CD4-positive, alpha-beta memory T cell (primary cell): ENCODE measurements around the gene TDRD7. TPM values are rescaled to one million over a fixed set of nuclear protein-coding genes. Genes with fewer than 3 reads are reported as not detected.

Source experiments
- CTCF ChIA-PET: fragments of 350-600 bp; sonication (Branson Sonifier 250); formaldehyde crosslinking; loops from one replicate; lab custom pipeline; 2021; ENCODE audit warnings: inconsistent platforms; ENCODE audit not compliant: partially characterized antibody; lab: Charles Lee
- POLR2A ChIA-PET: fragments of 350-600 bp; sonication (Branson Sonifier 250); formaldehyde crosslinking; loops from one replicate; lab custom pipeline; 2021; ENCODE audit not compliant: partially characterized antibody; lab: Charles Lee
- DNase-seq, 5 donors: peaks; one replicate each; pipeline versions ENCODE4 v3.0.0 to v3.0.0-alpha.2; 2020 to 2022; ENCODE audit warnings: mixed read lengths in 1 of 5
- H3K27ac ChIP-seq: one replicate; pipeline ENCODE4 v1.7.0; 2013; ENCODE audit warnings: low read depth, low read length
- H3K27me3 ChIP-seq: 2 replicates; pipeline ENCODE4 v1.7.0; 2013; ENCODE audit warnings: mild to moderate bottlenecking, low read length, moderate library complexity; ENCODE audit not compliant: insufficient read depth
- H3K36me3 ChIP-seq: 2 replicates; pipeline ENCODE4 v1.7.0; 2013; ENCODE audit warnings: mild to moderate bottlenecking, low read length, moderate library complexity; ENCODE audit not compliant: insufficient read depth
- H3K4me1 ChIP-seq: 2 replicates; pipeline ENCODE4 v1.7.0; 2013; ENCODE audit warnings: mild to moderate bottlenecking, low read length, moderate library complexity; ENCODE audit not compliant: insufficient read depth
- H3K4me3 ChIP-seq, 2 donors: one replicate each; pipeline ENCODE4 v1.7.0; 2013; ENCODE audit warnings: low read length in 2 of 2, mild to moderate bottlenecking in 1 of 2
- H3K9me3 ChIP-seq, 2 donors: one replicate each; pipeline ENCODE4 v1.7.0; 2013; ENCODE audit warnings: low read length in 2 of 2, control low read depth in 1 of 2; ENCODE audit not compliant: control insufficient read depth in 1 of 2
- H3K27ac Mint-ChIP-seq, 7 donors: one replicate each; pipeline ENCODE4 v1.8.0; 2020 to 2021; ENCODE audit warnings: mixed read lengths in 7 of 7, mild to moderate bottlenecking in 6 of 7, inconsistent platforms in 3 of 7, moderate library complexity in 3 of 7
- H3K27me3 Mint-ChIP-seq, 2 donors: one replicate each; pipeline ENCODE4 v1.8.0; 2020 to 2021; ENCODE audit warnings: mixed read lengths in 2 of 2
- H3K36me3 Mint-ChIP-seq, 2 donors: one replicate each; pipeline ENCODE4 v1.8.0; 2020 to 2021; ENCODE audit warnings: mixed read lengths in 2 of 2, inconsistent platforms in 1 of 2, mild to moderate bottlenecking in 1 of 2
- H3K4me1 Mint-ChIP-seq, 4 donors: one replicate each; pipeline ENCODE4 v1.8.0; 2020 to 2021; ENCODE audit warnings: mixed read lengths in 4 of 4, mild to moderate bottlenecking in 1 of 4
- H3K4me3 Mint-ChIP-seq, 8 donors: one replicate each; pipeline ENCODE4 v1.8.0; 2020 to 2021; ENCODE audit warnings: mixed read lengths in 8 of 8, mild to moderate bottlenecking in 7 of 8, moderate library complexity in 6 of 8, inconsistent platforms in 3 of 8
- H3K9me3 Mint-ChIP-seq, 8 donors: one replicate each; pipeline ENCODE4 v1.8.0; 2020 to 2021; ENCODE audit warnings: mixed read lengths in 8 of 8, mild to moderate bottlenecking in 5 of 8, inconsistent platforms in 3 of 8, moderate library complexity in 1 of 8
- intact Hi-C: fragments of 100-400 bp; cut with micrococcal nuclease; formaldehyde crosslinking; loops from one replicate; pipeline ENCODE4 v1.15.1; 2023
- polyA plus RNA-seq, 2 donors: library from polyadenylated mRNA; unstranded; fragments of 300-500 nt; fragmentation: Illumina TruSeq; gene quantifications; one replicate each; pipeline ENCODE4 v1.2.3, GENCODE V29; 2021
- total RNA-seq, 2 experiments: library from RNA; stranded (reverse); gene quantifications; one replicate each; pipeline ENCODE4 v1.2.3, GENCODE V29; 2021

The TDRD7 gene
- total and polyA plus RNA-seq, 4 experiments from 2014 or later = 5.6 to 13.6 (median 11.4) TPM

GRCh38 chr9:97500765-97501176 lies 88.9 kb downstream of the TDRD7 start:
- H3K27me3 Mint-ChIP-seq = peaks cover 34 to 39% of the 10 kb centered on the region in 2 donors
- H3K27ac Mint-ChIP-seq = no peak overlapping the region
- H3K4me3 ChIP-seq = no peak overlapping the region
- ChIA-PET POLR2A (no interaction called here), CTCF (interaction anchor here (0.6 to 1.9 kb wide), 7 partner anchors 9 to 132 kb away, joined by 3 to 6 read pairs (median 3); no protein-coding TSS in a partner anchor)
- H3K4me1 ChIP-seq = peaks cover 20% of the 10 kb centered on the region
- H3K9me3 ChIP-seq = no peaks in the 10 kb centered on the region
- intact Hi-C loops = no loop called here
- DNase-seq = no peak
- H3K36me3 ChIP-seq = peaks cover under 1% of the 10 kb centered on the region
- H3K9me3 Mint-ChIP-seq = peaks cover 0 to 6% (median 3%) of the 10 kb centered on the region in 8 donors
- no peak overlapping the region for H3K27ac ChIP-seq
- peaks cover 11 to 26% (median 19%) of the 10 kb centered on the region in 4 donors for H3K4me1 Mint-ChIP-seq
- peaks cover 21% of the 10 kb centered on the region for H3K27me3 ChIP-seq
- H3K4me3 Mint-ChIP-seq = peak overlapping the region; percentile 74 to 83 (median 78)
- H3K36me3 Mint-ChIP-seq = peaks cover 14 to 18% of the 10 kb centered on the region in 2 donors

GRCh38 chr9:97501177-97501971 lies 89.5 kb downstream of the TDRD7 start, which contains the start of gene TMOD1:
TMOD1 (plus strand) TSS chr9:97501666; CDS start chr9:97524189, 22,523 bp downstream.
- Histone ChIP-seq H3K4me3 (peak within 1 kb of the TSS in 1 of 2 donors; percentile 14), H3K9me3 (no peaks in the 10 kb centered on the region), H3K4me1 (peaks cover 20% of the 10 kb centered on the region), H3K27ac (no peak within 1 kb of the TSS), H3K27me3 (peaks cover 21% of the 10 kb centered on the region), H3K36me3 (no peaks in the 10 kb centered on the region)
- POLR2A ChIA-PET = interaction anchor here (0.8 kb wide), 1 partner anchor 10 kb away, joined by 3 read pairs; no protein-coding TSS in a partner anchor
- H3K4me3 Mint-ChIP-seq = peak within 1 kb of the TSS; percentile 78 to 84 (median 81)
- no peak within 1 kb of the TSS for H3K27ac Mint-ChIP-seq
- H3K4me1 Mint-ChIP-seq = peaks cover 11 to 26% (median 19%) of the 10 kb centered on the region in 4 donors
- peaks cover 34 to 39% of the 10 kb centered on the region in 2 donors for H3K27me3 Mint-ChIP-seq
- DNase-seq = peak in 1 of 5 donors; percentile 12
- peaks cover 0 to 6% (median 3%) of the 10 kb centered on the region in 8 donors for H3K9me3 Mint-ChIP-seq
- CTCF ChIA-PET = interaction anchor here (0.6 to 1.9 kb wide), 6 partner anchors 9 to 97 kb away, joined by 3 to 6 read pairs (median 3); no protein-coding TSS in a partner anchor
- H3K36me3 Mint-ChIP-seq = peaks cover 9 to 12% of the 10 kb centered on the region in 2 donors
- intact Hi-C loops = no loop called here

GRCh38 chr9:97501972-97502221 lies 90.0 kb downstream of the TDRD7 start:
- Mint-ChIP-seq H3K9me3 (peaks cover 0 to 4% (median 2%) of the 10 kb centered on the region in 8 donors), H3K4me1 (peaks cover 11 to 26% (median 19%) of the 10 kb centered on the region in 4 donors), H3K27ac (no peak overlapping the region), H3K4me3 (peak overlapping the region in 4 of 8 donors; percentile 70 to 84 (median 78)), H3K36me3 (peaks cover 3 to 7% of the 10 kb centered on the region in 2 donors), H3K27me3 (peaks cover 34 to 38% of the 10 kb centered on the region in 2 donors)
- ChIA-PET CTCF (no interaction called here), POLR2A (interaction anchor here (0.8 kb wide), 1 partner anchor 10 kb away, joined by 3 read pairs; no protein-coding TSS in a partner anchor)
- no peak overlapping the region for H3K27ac ChIP-seq
- H3K27me3 ChIP-seq = peaks cover 21% of the 10 kb centered on the region
- DNase-seq = no peak
- intact Hi-C loops = loop anchor here (1.0 kb wide), 1 partner anchor 91 kb away; no protein-coding TSS in a partner anchor
- peak overlapping the region in 1 of 2 donors; percentile 14 for H3K4me3 ChIP-seq
- H3K4me1 ChIP-seq = peaks cover 20% of the 10 kb centered on the region
- no peaks in the 10 kb centered on the region for H3K36me3 ChIP-seq
- H3K9me3 ChIP-seq = no peaks in the 10 kb centered on the region

DNA sequence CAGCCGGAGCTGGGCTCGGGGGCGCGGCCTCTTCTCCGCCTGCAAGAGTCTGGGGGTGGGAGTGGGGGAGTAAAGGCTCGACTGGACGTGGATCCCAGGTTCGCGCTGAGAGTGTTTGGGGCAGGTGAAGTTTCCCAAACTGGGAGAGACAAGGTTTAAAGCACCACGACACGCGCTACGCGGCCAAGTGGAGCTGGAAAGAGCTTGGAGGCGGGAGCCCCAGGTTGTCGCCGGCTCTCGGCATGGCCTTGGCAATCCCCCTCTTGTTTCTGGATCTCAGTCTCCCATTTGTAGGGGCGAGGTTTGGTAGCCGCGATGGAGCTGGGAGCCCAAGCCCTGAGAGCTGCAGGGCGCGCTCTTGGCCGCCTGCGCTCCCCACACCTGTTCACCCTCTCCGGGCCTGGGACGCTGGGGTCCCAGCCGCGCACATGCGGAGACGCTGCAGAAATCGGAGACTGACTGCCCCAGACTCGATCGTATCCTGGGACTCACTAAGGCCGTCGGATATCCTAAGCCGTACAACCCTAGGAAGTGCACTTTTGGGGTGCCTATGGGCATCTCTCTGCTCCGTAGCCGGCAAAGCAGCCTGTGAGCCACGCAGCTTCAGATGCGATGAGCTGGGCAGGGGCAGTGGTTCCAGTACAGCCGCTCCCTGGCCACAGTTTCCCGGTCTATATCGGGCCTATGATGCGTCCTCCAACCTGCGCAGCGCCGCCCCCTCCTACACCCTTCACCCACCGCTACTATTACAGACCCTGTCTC lies 90.5 kb downstream of the TDRD7 start:
- POLR2A ChIA-PET = interaction anchor here (0.8 kb wide), 1 partner anchor 9 kb away, joined by 3 read pairs; no protein-coding TSS in a partner anchor
- intact Hi-C loops = loop anchor here (1.0 kb wide), 1 partner anchor 91 kb away; no protein-coding TSS in a partner anchor
- Mint-ChIP-seq H3K4me3 (peak overlapping the region; percentile 70 to 84 (median 78)), H3K36me3 (peaks cover 0 to 3% of the 10 kb centered on the region in 2 donors), H3K4me1 (peaks cover 11 to 26% (median 19%) of the 10 kb centered on the region in 4 donors), H3K27ac (no peak overlapping the region), H3K27me3 (peaks cover 34 to 35% of the 10 kb centered on the region in 2 donors), H3K9me3 (peaks cover 0 to 1% (median 0%) of the 10 kb centered on the region in 8 donors)
- Histone ChIP-seq H3K36me3 (no peaks in the 10 kb centered on the region), H3K27me3 (peaks cover 21% of the 10 kb centered on the region), H3K4me3 (peak overlapping the region in 1 of 2 donors; percentile 14), H3K4me1 (peaks cover 20% of the 10 kb centered on the region), H3K27ac (no peak overlapping the region), H3K9me3 (no peaks in the 10 kb centered on the region)
- CTCF ChIA-PET = no interaction called here
- peak in 2 of 5 donors; percentile 0 to 8 for DNase-seq

DNA sequence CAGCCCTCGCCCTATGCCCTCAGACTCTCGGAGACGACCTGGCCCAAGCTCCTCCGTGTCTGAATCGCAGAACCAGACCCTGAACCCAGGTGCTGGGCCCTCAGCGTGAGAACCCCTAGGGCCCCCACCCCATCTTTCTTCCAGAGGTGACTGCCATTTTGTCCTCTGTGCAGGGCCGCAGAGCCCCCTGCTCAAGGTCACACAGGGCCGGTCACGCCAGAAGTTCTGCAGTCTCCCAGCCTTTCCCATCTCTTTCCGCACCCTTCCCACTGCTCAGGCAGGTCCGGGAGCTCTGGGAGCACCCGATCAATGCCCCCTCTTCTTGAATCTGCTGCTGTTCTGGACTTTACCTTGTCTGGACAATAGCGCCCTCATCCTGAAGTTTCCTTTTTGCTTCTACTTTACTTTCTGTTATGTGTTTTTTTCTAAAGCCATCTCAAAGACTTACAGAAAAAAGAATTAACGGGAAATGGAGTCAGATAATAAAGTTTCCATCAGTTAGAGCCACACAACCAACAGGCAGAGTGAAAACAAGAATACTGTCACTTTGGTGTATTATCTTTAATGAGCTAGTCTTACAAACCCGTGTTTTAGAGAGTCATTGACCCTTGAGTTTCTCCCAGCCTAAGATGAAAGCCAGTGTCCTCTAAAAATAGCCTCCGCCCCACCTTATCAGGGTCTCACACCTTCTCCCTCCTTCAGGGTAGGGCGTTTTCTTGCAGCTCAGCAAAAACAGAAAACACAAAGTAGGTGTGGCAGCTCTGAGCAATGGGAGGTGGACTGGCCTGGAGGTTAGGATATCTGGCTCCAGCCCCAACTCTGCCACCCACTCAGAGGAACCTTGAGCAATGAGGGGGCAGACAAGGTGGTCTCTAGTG lies 91.3 kb downstream of the TDRD7 start:
- Mint-ChIP-seq H3K27ac (peak overlapping the region in 1 of 7 donors; percentile 77), H3K9me3 (peaks cover 0 to 1% (median 0%) of the 10 kb centered on the region in 8 donors), H3K4me1 (peaks cover 11 to 26% (median 19%) of the 10 kb centered on the region in 4 donors), H3K4me3 (peak overlapping the region; percentile 69 to 81 (median 78)), H3K27me3 (peaks cover 34 to 35% of the 10 kb centered on the region in 2 donors), H3K36me3 (peaks cover 0 to 3% of the 10 kb centered on the region in 2 donors)
- Histone ChIP-seq H3K27ac (no peak overlapping the region), H3K4me1 (peaks cover 20% of the 10 kb centered on the region), H3K36me3 (no peaks in the 10 kb centered on the region), H3K4me3 (no peak overlapping the region), H3K27me3 (peaks cover 21% of the 10 kb centered on the region), H3K9me3 (no peaks in the 10 kb centered on the region)
- DNase-seq = no peak
- ChIA-PET CTCF (no interaction called here), POLR2A (no interaction called here)
- intact Hi-C loops = loop anchor here (1.0 kb wide), 1 partner anchor 92 kb away; no protein-coding TSS in a partner anchor

DNA sequence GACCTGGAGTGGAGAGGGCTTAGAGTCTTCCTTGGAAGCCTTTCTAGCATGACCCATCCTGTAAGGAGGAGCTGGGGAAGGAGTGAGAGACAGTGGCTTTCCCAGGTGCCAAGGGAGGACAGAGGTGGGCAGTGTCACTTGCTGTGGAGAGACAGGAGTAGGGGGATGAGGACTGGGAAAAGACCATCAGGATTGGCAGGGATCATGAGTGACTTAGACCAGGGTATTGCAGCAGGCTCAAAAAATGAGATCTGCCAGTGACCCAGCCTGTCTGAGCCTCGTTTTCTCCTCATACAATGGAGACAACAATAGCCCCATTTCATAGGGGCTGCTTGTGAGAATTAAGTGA lies 91.9 kb downstream of the TDRD7 start:
- ChIA-PET POLR2A (no interaction called here), CTCF (no interaction called here)
- Histone ChIP-seq H3K9me3 (no peaks in the 10 kb centered on the region), H3K4me1 (peaks cover 20% of the 10 kb centered on the region), H3K27ac (no peak overlapping the region), H3K27me3 (peaks cover 21% of the 10 kb centered on the region), H3K36me3 (no peaks in the 10 kb centered on the region), H3K4me3 (no peak overlapping the region)
- Mint-ChIP-seq H3K9me3 (peaks cover 0 to 1% (median 0%) of the 10 kb centered on the region in 8 donors), H3K27ac (no peak overlapping the region), H3K4me1 (peaks cover 11 to 26% (median 19%) of the 10 kb centered on the region in 4 donors), H3K27me3 (peaks cover 36 to 40% of the 10 kb centered on the region in 2 donors), H3K4me3 (no peak overlapping the region), H3K36me3 (peaks cover 0 to 3% of the 10 kb centered on the region in 2 donors)
- intact Hi-C loops = no loop called here
- DNase-seq = no peak
